Upper lobe of left lung (tissue), 6 donors: ENCODE results near the gene HESX1. TPM values are rescaled to one million over a fixed set of nuclear protein-coding genes. Genes with fewer than 3 reads are reported as not detected.

Source experiments
- ATAC-seq, 2 donors: fragments of 200-7000 bp; cut with Tn5 transposase; one replicate each; pipeline ENCODE4 v1.9.1; 2022; ENCODE audit warnings: mild to moderate bottlenecking in 2 of 2, moderate library complexity in 2 of 2; ENCODE audit not compliant: low FRiP score in 2 of 2
- DNase-seq, 2 donors: peaks; one replicate each; pipeline ENCODE4 v3.0.0-alpha.2; 2019 to 2020
- H3K27ac ChIP-seq, 4 donors: fragments of 200-600 bp; sonication (generic); one replicate each; pipeline ENCODE4 v1.5.1; 2016 to 2019
- H3K27me3 ChIP-seq, 4 donors: fragments of 200-600 bp; sonication (generic); one replicate each; pipeline ENCODE4 v1.5.1; 2017 to 2019
- H3K36me3 ChIP-seq, 4 donors: fragments of 200-600 bp; sonication (generic); one replicate each; pipeline ENCODE4 v1.5.1; 2016 to 2019
- H3K4me1 ChIP-seq, 4 donors: fragments of 200-600 bp; sonication (generic); one replicate each; pipeline ENCODE4 v1.5.1; 2018 to 2019
- H3K4me3 ChIP-seq, 4 donors: fragments of 200-600 bp; sonication (generic); one replicate each; pipeline ENCODE4 v1.5.1; 2017 to 2019; ENCODE audit warnings: mild to moderate bottlenecking in 2 of 4, moderate library complexity in 1 of 4
- H3K9me3 ChIP-seq, 4 donors: fragments of 200-600 bp; sonication (generic); one replicate each; pipeline ENCODE4 v1.5.1; 2018 to 2019
- CTCF ChIP-seq, 6 experiments: fragments of 450-650 bp in 4 of 6; fragments of 200-600 bp in 2 of 6; sonication (generic) in 2 of 6; IDR thresholded peaks; one replicate each; pipeline ENCODE4 v1.5.1; 2016 to 2019; ENCODE audit warnings: antibody characterized with exemption in 6 of 6
- EP300 ChIP-seq, 4 donors: sonication (generic); formaldehyde crosslinking; IDR thresholded peaks; one replicate each; pipeline ENCODE4 v1.5.1; 2017; ENCODE audit warnings: antibody characterized with exemption in 4 of 4, control low read depth in 2 of 4
- POLR2A ChIP-seq, 4 donors: fragments of 450-650 bp; IDR thresholded peaks; one replicate each; pipeline ENCODE4 v1.5.1; 2016 to 2017; ENCODE audit warnings: antibody characterized with exemption in 4 of 4, mild to moderate bottlenecking in 2 of 4
- POLR2AphosphoS5 ChIP-seq, 2 donors: sonication (generic); formaldehyde crosslinking; IDR thresholded peaks; one replicate each; pipeline ENCODE4 v1.5.1; 2017; ENCODE audit warnings: antibody characterized with exemption in 2 of 2
- WGBS, 2 donors: methylation state at CpG; one replicate each; pipeline ENCODE4 v1.1.5; 2017 to 2018; 5-methylcytosine and 5-hydroxymethylcytosine counted together
- total RNA-seq, 6 donors: library from RNA; depleted of rRNA in 4 of 6; stranded (reverse); fragments of >200 nt in 4 of 6; gene quantifications; one replicate each; pipeline versions ENCODE4 v1.1.0 to v1.2.1, GENCODE V29; 2016 to 2021
- donor health status: DM: no; HTN: no; CAD: no; lungs with moderate emphysema.
- donor health status: DM: no; HTN: yes; CAD: no; lungs with severe emphysema.

The HESX1 gene
- total RNA-seq, 6 donors from 2014 or later: 0.74 to 2.1 (median 0.91) TPM; not detected in 1

- H3K36me3 ChIP-seq: no peaks in the 10 kb centered on the region
- 91 to 92% methylated on average over 19 of the region's 19 CpGs for WGBS, 2 donors
- DNase-seq: peak in 1 of 2 donors; percentile 42
- peak in 1 of 2 donors; percentile 55 for ATAC-seq
- H3K4me3 ChIP-seq: no peak overlapping the region
- no peaks in the 10 kb centered on the region for H3K27me3 ChIP-seq
- TF ChIP-seq EP300 (IDR thresholded peaks at IDR 0.05) (no peak), CTCF (IDR thresholded peaks at IDR 0.05) (no peak), POLR2A (IDR thresholded peaks at IDR 0.05) (no peak), POLR2AphosphoS5 (IDR thresholded peaks at IDR 0.05) (no peak)
- H3K4me1 ChIP-seq: no peaks in the 10 kb centered on the region
- no peak overlapping the region for H3K27ac ChIP-seq
- H3K9me3 ChIP-seq: no peaks in the 10 kb centered on the region
Observed at GRCh38 chr3:57152151-57153143, 47.3 kb downstream of the HESX1 start.

GRCh38 chr3:57151749-57152148, 48.0 kb downstream of the HESX1 start:
- Histone ChIP-seq H3K4me1 (no peaks in the 10 kb centered on the region), H3K27me3 (no peaks in the 10 kb centered on the region), H3K4me3 (no peak overlapping the region), H3K36me3 (no peaks in the 10 kb centered on the region), H3K27ac (no peak overlapping the region), H3K9me3 (no peaks in the 10 kb centered on the region)
- WGBS, 2 donors: 92% methylated on average over 3 of the region's 3 CpGs
- no peak for DNase-seq
- TF ChIP-seq POLR2AphosphoS5 (IDR thresholded peaks at IDR 0.05) (no peak), POLR2A (IDR thresholded peaks at IDR 0.05) (no peak), EP300 (IDR thresholded peaks at IDR 0.05) (no peak), CTCF (IDR thresholded peaks at IDR 0.05) (no peak)
- no peak for ATAC-seq

GRCh38 chr3:57151021-57151449, 48.7 kb downstream of the HESX1 start:
- Histone ChIP-seq H3K9me3 (no peaks in the 10 kb centered on the region), H3K36me3 (no peaks in the 10 kb centered on the region), H3K27ac (no peak overlapping the region), H3K4me1 (no peaks in the 10 kb centered on the region), H3K27me3 (no peaks in the 10 kb centered on the region), H3K4me3 (no peak overlapping the region)
- TF ChIP-seq EP300 (IDR thresholded peaks at IDR 0.05) (no peak), CTCF (IDR thresholded peaks at IDR 0.05) (no peak), POLR2AphosphoS5 (IDR thresholded peaks at IDR 0.05) (no peak), POLR2A (IDR thresholded peaks at IDR 0.05) (no peak)
- no peak for DNase-seq
- ATAC-seq: peak in 1 of 2 donors; percentile 16
- 78 to 90% methylated on average over 2 of the region's 2 CpGs for whole genome bisulfite sequencing, 2 donors

GRCh38 chr3:57150113-57150581, 49.6 kb downstream of the HESX1 start:
- no peak for DNase-seq
- Histone ChIP-seq H3K27me3 (no peaks in the 10 kb centered on the region), H3K4me1 (no peaks in the 10 kb centered on the region), H3K4me3 (no peak overlapping the region), H3K9me3 (no peaks in the 10 kb centered on the region), H3K36me3 (no peaks in the 10 kb centered on the region), H3K27ac (no peak overlapping the region)
- ATAC-seq: no peak
- 85 to 89% methylated on average over 7 of the region's 7 CpGs for WGBS, 2 donors
- no peak for TF ChIP-seq CTCF (IDR thresholded peaks at IDR 0.05)
- TF ChIP-seq POLR2AphosphoS5 (IDR thresholded peaks at IDR 0.05): no peak
- TF ChIP-seq EP300 (IDR thresholded peaks at IDR 0.05): no peak
- TF ChIP-seq POLR2A (IDR thresholded peaks at IDR 0.05): no peak

Other genes starting within 250 kb of the HESX1 start
- gene SPATA12, start 139.3 kb downstream of the HESX1 start, total RNA-seq: 1 to 10 TPM in 1 of 6 donors, under 1 TPM in 3, not detected in 2; 0.27 to 1.0 (median 0.36) TPM
- gene IL17RD, start 34.6 kb downstream of the HESX1 start, total RNA-seq: 1 to 10 TPM in 1 of 6 donors, under 1 TPM in 5; under 0.01 to 2.7 (median 0.49) TPM
- gene APPL1, start 27.8 kb upstream of the HESX1 start, total RNA-seq: 10 to 100 TPM; 18.2 to 53.9 (median 35.3) TPM
- 1 to 10 TPM in 2 of 6 donors, under 1 TPM in 1, not detected in 3; 0.64 to 2.1 (median 1.2) TPM for gene ASB14, start 92.7 kb upstream of the HESX1 start, total RNA-seq